Measurements from ENCODE around the gene RNU1-2.
"Not testable (repeated sequence)": the region's sequence is repeated elsewhere in the genome, so short reads cannot be mapped to it uniquely, and the experiment has no call there.

Gene RNU1-2

GRCh38 chr1:16888860-16889816 is 6.6 kb upstream of the RNU1-2 start:
- DNase-seq = peak; percentile 72

DNA sequence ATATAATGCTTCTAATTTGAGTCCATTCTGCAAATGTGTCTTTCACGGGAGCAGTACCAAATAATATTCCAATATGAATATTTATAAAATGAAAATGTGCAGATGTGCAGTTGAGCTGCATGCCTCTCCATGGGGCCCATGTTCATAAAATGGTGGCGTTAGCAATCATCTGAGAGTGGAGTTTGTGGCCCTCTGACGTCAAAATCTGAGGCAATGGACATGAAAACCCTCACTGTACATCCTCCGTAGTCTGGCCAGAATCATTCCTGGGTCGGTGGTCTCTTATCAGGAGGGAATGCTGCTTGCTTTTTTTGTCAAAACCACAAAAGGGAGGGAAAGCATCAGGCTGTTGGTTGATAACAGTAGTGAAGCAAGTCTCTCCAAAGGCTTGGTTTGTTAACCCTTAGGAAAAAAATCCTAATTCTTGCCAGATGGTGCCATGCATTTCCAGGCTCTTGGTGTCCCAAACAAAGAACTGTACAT is 5.2 kb upstream of the RNU1-2 start:
- DNase-seq = not testable (repeated sequence)

GRCh38 chr1:16891057-16891456 is 4.7 kb upstream of the RNU1-2 start:
- not testable (repeated sequence) for DNase-seq

DNA sequence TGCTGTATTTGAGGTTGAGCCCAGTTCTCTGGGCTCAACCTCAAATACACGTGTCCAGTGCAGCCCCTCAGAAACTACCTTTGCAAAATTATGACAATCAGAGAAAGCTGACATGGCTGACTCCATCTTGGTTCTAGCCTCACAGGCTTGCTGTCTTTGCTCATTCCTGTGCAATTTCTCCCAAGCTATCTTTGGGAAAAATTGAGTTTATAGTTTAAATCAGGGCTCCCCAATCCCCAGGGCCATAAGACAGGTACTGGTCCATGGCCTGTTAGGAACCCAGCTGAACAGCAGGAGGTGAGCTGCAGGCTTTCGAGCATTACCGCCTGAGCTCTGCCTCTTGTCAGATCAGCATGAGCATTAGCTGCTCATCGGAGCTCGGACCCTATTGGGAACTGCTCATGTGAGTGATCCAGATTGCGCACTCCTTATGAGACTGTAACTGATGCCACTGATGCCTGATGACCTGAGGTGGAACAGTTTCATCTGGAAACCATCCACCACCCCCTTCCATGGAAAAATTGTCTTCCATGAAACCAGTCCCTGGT is 2.7 kb upstream of the RNU1-2 start:
- DNase-seq = not testable (repeated sequence)

GRCh38 chr1:16893796-16894195 is 2.0 kb upstream of the RNU1-2 start:
- not testable (repeated sequence) for DNase-seq

DNA sequence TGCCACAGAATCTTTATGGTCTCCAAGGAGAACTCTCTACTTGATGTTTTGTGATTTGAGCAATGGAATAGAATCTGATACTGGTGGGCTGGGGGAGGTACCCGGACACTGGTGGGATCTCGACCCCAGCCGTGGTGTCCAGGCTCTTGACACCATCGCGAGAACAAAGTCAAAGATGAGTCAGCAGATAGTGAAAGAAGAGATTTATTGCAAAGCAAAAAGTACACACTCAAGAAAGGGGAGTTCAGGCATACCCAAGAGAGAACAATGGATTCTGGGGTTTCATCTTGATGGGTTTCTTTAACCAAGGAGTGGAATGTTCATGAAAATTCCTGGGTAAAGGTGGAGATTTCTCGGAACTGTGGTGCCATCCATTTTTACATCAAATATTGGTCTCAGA is 1.4 kb upstream of the RNU1-2 start:
- not testable (repeated sequence) for DNase-seq

GRCh38 chr1:16895233-16895597 is 565 bp upstream of the RNU1-2 start:
- not testable (repeated sequence) for DNase-seq

DNA sequence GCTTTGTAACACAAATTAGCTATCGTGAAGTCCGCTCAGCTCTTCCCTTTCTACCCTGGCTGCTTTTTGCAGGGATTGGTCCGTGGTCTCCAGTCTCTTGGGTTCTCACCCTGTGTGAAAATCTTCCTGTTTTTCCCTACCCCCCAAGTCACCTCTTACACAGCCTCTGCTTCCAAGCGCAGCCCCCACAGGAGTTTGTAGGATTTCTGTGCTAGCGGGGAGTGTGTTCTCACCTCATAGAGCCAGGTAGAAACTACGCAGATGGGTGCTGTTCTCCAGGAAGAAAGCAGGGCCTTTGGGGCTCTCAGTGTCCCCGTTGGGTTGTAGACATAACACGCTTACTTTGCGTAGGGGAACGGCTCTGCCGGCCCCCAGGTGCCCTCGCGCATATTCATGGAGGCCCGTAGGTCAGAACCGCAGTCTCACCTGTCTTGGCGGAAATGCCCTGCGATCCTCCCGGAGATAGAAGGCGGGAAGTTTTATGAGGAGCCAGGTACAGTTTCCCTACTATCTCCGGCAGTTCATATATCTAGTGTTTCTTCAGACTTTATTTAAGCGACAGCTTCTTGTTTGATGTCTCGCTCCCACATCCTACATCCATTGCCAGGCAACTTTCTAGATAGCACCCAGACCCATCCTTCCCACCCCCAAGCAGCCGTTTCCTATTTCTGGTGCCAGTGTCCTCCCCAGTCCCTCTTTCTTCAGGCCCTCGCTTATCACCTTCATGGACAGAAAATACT is 706 bp downstream of the RNU1-2 start:
- peak; percentile 82 for DNase-seq

DNA sequence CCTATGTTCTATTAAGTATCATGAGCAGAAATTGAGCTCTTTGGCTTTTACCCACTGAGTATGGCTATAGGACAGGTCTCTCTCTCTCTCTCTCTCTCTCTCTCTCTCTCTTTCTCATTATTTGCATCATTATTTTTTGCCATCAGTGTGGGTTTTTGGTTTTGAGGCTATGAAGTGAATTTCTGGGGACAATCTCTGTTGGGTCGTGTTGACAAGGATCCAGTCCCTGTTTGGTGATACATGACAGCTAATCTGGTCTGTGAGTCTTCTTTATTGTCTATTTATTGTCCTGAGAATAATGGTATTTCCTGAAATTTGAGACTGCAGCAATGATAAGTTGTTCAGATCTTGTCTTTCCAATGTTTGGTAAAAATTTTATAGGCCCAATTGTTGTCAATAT is 1.9 kb downstream of the RNU1-2 start:
- DNase-seq = not testable (repeated sequence)

DNA sequence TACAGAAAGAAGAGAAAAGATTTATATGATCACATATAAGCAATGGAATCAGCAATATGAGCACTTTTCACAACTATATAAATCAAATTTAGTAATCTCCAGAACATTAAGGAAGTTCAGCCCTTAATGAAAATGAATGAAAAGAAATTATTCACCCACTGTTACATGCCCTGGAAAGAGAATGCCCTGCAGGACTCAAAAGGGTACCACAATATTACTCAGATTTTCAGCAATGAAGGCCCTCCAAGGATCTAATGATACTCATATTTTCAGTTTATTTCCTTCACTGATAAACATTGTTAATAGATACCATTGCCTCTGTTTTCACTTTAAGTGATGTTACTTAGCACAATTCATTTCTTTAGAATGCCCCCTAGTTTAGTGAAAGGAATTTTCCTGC is 2.5 kb downstream of the RNU1-2 start:
- not testable (repeated sequence) for DNase-seq

GRCh38 chr1:16899020-16899419 is 3.2 kb downstream of the RNU1-2 start:
- not testable (repeated sequence) for DNase-seq

DNA sequence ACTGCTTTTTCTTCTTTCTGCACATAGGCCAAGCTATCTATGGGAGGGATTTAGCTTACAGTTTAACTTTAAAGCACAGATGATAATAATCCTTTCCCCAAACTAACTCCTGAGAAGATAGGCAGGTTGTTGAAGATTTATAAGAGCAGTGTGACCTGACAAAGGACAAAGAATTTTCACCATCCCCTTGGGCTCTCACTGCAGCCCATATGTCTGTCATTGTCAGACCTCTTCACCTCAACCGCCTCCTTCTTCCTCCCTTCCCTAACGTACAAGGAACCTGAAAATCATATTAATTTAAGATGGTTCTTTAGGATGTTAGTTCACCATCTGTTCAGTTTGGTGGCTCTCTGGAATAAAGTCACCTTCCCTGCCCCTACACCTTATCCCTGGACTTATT is 5.0 kb downstream of the RNU1-2 start:
- no peak for DNase-seq

DNA sequence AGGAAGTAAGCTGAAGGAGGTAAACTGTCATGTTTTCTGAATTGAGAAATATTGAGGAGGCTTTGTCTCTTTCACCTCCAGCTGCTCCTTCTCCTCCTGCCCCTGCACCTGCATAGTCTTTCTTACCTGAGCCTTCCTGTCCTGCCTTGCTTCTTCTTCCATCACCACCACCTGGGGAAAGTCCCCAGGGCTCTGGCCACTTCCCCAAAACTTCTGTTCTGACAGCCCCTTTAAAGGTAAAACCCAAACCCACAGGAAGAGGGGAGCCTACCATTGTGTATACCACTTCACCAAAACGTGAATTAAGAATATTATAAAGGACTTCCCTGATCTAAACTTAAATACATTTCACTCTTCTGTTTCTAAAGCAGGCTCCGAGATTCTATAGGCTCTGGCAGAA is 5.6 kb downstream of the RNU1-2 start:
- DNase-seq = not testable (repeated sequence)

DNA sequence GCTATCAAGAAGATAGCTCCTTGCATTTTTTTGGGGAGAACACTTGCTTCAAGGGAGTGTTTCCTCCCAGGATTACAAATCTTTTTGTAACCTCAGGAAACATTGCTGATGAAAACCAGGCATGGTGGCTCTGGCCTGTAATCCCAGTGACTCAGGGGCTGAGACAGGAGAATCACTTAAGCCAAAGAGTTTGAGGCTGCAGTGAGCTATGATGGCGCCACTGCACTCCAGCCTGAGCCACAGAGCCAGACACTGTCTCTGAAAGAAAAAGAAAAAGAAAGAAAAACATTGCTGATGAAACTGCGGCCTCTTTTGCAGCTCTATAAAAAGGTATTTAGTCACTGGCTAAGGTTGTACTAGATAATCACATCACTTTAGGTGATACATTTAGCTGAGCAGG is 7.3 kb downstream of the RNU1-2 start:
- no peak for DNase-seq

- no peak for DNase-seq
Measured at GRCh38 chr1:16903458-16903796, 7.6 kb downstream of the RNU1-2 start.

DNA sequence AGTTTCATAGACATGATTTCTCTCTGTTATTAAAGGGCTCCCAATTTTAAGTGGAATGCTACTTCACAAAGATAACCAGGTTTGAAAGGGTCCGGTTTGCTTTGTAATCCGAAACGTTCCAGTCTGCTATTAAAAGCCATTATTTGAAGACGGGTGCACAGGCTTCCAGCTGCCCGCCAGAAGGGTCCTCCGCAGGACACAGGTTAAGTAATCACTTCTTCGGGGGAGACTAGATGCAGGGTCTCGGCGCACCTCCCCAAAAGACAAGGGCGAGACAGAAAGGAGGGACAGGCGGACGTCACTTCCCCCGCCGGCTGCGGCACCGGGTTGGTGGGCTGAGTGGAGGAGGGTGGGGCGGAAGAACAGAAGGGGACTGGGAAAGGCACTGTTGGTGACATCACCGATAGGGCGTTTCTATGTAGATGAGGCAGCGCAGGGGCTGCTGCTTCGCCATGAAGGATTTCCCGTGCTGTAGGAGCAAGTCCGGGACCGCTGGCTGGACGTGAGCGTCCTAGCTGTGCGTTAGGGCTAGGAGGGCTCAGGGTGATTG is 8.9 kb downstream of the RNU1-2 start:
- peak; percentile 100 for DNase-seq

- DNase-seq = peak; percentile 57
Measured at GRCh38 chr1:16905110-16905867, 9.5 kb downstream of the RNU1-2 start.

GRCh38 chr1:16905868-16906702 is 10.3 kb downstream of the RNU1-2 start:
- peak; percentile 39 for DNase-seq

DNA sequence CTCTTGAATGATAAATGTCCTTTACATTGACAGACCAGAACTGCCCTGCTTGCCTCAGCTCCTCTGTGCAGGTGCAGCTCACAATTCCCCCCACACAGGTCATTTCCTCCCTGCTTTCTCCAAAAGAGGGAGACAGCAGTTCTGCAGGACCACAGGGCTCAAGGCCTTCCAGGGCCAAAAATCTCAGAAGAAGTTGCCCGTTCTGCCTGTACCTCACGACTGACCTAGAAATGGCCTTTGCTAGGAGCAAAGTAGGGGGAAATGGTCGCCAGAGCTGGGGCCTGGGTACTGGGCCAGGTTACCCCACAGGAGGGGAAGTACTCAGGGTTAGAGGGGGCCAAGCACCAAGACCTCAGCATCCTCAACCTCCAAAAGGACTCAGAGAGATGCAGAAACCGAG is 11.1 kb downstream of the RNU1-2 start:
- no peak for DNase-seq

- no peak for DNase-seq
Measured at GRCh38 chr1:16907870-16908758, 12.3 kb downstream of the RNU1-2 start.
